SKM-1 (cell line): ENCODE data around the gene DGKD.

Experiments used
- DNase-seq: peaks from one replicate; lab custom pipeline; 2025; ENCODE audit not compliant: unreplicated experiment; lab: John Stamatoyannopoulos, UW

DGKD gene

DNA sequence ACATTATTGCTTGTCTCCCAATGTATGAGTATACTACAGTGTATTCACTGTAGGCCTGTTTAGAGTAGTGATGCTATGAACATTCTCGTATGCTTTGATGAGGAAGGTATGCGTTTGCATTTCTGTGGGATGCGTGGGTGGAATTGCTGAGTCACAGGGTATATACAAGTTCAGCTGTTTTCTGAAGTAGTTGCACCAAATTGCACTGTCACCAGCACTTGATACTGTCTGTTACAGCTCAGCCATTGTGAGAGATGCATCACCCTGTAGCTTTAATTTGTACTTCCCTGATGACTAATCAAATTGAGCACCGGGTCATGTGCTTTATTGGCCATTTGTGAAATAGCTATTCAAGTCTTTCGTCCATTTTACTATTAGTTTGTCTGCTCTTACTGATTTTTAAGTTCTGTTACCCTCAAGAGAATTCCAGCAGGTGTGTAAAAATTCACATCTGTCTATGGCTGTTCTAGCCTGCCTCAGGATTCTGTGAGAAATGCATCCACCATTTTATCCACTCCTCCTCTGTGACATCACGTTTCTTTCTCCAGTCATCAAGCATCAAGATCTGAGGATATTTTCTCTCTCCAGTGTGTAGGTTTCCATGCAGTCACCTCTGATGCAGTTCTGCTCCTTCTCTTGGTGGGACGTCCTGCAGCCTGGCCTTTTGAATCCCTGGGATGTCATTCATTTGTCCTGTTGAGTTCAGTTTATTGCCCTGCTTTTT lies 72.5 kb downstream of the DGKD start:
- DNase-seq = no peak

DNA sequence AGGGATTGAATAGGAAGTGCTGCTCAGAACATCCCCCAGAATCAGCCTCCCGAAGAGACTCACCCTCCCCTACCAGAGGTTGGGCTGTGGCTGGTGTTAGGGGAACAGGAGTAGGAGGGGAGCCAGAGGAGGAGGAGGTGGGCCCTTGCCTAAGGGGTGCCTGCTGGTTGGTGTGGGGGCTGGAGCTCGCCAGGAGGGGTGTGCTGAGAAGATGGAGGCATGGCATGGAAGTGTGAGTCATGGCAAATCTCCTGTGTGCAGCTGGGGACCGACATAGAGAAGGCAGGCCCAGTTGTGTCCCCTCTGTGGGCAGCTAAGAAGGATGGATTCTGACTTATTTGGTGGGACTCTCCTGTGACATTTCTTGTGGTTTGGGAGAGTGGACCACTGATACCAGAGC lies 73.7 kb downstream of the DGKD start:
- no peak for DNase-seq

DNA sequence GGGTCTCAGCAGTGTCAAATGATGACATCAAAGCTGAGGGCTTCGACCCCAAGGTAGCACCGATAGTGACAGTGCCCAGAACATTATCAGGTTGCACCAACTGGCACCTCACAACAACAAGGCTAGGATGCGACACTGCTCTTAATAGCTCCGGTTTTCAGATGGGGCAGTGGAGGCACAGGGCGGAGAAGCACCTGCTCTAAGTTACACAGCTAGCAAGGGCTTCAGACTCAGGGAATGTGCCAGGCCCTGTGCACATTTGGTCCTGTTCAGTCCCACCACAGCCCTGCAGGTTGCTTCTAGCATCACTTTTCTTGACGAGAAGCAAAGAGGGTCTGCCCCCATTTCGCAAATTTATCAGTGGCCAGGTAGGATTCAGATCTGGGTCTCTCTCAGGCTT lies 74.1 kb downstream of the DGKD start:
- no peak for DNase-seq

DNA sequence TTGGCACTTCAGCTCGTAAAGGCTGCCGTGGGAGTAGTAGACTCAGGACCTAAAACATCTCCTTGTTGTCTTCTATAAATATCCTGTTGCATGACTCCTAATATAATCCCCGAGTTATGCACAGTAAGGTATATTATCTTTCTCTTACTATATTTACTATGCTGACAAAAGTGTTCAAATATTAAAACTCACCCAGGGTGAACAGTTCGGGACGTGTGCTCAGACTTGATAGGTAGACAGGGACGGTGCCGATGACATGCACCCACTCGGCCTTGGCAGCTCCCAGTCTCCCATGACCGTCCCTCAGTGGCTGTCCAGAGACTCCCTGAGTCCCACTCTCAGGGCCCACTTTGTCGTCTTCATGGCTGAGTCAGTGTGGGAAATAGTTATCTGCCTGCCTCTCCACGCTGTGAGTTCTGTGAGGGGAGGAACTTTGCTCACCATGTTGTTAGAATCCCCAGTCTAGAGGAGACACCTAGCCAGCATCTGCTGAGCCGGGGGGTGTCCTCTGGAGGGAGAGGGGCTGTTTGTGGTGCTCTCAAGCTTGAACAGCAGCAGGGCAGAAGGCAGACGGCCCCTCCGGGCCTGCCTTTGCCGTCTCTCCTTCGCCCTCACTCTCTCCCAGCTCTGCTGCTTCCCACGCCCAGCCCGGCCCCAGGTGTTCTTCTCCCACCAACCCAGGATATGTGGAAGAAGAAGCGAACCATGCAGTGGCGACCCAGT lies 75.0 kb downstream of the DGKD start:
- no peak for DNase-seq

DNA sequence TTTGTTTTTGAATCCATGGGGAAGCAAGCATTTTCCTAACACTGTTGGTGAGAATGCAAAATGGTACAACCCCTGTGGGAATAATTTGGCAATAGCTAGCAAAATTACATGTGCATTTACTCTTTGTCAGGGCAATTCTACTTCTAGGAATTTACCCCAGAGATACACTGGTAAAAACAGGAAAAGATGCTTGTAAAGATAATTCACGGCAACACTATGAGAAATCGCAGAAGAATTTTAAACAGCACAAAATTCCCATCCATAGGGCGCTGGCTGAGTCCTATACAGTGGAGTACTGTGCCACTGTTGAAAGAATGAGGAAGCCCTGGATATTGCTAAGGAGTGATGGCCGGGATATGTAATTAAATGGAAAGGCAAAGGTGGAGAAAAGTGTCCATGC lies 75.8 kb downstream of the DGKD start:
- DNase-seq = no peak

DNA sequence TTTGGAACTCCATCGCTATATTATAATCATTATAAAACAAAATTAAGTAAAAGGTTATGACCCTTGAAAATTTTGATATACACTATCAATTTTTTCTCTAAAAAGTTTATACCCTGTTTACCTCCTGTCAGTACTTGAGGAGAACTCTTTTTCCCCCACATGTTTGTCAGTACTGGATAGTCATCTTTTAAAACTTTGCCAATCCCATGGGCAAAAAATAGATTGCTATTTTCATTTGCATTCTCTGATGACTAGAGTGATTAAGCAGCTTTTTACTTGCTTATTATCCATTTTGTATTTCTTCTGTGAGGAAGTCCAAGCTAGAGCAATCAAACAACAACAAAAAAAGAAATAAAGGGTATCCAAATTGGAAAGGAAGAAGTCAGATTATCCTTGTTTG lies 76.4 kb downstream of the DGKD start:
- DNase-seq = no peak

DNA sequence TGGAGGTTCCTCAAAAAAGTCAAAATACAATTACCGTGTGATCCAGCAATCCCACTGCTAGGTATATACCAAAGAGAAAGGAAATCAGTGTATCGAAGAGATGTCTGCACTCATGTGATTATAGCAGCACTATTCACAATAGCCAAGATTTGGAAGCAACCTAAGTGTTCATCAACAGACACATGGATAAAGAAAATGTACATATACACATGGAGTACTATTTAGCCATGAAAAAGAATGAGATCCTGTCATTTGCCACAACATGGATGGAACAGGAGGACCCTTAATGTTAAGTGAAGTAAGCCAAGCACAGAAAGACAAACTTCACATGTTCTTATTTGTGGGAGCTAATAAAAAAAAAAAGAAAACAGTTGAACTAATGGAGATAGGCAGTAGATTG lies 78.7 kb downstream of the DGKD start:
- DNase-seq = no peak

DNA sequence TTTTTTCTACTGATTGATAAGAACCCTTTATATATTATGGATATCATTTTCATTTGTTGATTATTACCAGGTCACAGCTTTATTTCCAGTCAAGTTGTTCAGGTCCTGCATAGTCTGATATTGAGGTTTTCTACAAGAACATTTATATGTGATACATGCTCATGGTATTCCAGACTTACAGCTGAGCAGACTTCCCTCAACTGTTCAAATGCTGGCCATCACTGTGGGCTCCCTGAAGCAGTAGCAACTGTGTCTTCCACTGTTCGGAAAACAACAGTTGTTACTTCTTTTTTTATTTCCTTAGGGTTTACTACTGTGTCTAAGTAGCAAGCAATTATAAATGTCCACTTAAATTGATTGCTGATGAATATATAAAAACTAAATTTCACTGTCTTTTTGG lies 79.5 kb downstream of the DGKD start:
- DNase-seq = no peak

DNA sequence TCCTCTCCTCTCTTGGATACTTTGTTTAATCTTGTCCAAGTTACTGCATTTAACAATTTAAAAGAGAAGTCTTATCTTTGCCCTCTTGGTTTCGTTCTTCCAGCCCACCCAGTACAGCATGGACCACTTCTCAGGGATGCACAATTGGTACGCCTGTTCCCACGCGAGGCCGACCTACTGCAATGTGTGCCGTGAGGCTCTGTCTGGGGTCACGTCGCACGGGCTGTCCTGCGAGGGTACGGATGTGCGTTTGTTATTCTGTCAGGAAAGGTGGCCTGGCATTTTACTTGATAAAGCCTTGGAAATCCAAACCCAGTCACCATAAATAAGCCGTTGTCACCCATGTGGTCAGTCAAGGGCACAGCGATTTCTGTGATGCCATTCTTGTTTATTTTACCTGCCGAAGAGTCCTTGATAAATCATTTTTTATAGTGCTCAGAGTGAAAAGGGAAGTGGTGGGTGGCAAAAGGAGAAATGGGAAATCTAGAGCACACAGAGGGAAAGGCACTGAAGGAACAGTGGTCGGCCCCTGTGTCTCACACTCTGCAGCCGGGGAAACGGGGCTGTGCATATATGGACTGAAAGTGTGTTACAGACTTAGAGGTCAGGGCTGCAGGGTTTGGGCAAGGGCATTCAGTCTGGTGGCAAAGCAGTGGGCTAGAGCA lies 80.5 kb downstream of the DGKD start:
- DNase-seq = no peak

DNA sequence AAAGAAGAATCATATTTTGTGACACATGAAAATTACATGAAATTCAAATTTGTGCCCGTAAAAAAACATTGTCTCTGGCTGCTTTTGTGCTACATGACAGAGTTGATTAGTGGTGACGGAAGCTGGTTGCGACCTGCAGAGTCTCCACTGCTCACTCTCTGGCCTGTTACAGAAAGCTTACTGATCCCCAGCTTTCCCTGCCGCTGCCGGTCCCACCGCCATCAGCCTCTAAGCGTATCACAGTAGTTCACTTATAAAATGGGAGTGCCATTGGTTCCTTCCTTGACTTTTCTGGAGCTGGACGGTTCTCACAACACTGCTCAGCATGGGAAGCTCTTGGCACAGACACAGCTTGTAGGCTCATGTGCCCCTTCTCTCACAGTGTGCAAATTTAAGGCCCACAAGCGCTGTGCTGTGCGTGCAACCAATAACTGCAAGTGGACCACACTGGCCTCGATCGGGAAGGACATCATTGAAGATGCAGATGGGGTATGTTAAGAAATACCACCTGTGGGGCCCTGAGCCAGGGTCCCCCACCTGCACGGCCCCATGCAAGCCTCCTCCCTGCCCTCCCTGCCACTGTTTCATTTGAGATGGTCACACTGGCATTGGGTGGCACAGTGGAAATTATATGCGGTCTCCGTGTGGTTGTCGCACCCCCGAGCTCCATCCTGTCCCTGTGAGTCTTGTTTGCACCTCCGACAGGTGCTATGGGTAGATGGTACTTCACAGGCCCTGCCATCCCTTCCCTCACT lies 81.3 kb downstream of the DGKD start:
- no peak for DNase-seq

DNA sequence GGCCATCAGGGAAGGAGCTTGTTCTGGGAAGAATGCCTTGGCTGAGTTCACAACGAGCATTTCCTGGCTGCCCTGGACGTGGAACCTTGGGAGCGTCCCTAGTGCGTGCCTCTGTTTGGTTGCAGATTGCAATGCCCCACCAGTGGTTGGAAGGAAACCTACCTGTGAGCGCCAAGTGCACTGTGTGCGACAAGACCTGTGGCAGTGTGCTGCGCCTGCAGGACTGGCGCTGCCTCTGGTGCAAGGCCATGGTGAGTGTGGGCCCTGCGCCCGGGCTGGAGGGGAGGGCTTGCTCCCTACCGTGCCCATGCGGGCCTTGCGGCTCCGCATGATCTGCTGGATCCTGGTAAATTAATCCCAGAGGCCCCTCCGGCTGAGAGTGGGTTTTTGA lies 81.9 kb downstream of the DGKD start:
- no peak for DNase-seq

DNA sequence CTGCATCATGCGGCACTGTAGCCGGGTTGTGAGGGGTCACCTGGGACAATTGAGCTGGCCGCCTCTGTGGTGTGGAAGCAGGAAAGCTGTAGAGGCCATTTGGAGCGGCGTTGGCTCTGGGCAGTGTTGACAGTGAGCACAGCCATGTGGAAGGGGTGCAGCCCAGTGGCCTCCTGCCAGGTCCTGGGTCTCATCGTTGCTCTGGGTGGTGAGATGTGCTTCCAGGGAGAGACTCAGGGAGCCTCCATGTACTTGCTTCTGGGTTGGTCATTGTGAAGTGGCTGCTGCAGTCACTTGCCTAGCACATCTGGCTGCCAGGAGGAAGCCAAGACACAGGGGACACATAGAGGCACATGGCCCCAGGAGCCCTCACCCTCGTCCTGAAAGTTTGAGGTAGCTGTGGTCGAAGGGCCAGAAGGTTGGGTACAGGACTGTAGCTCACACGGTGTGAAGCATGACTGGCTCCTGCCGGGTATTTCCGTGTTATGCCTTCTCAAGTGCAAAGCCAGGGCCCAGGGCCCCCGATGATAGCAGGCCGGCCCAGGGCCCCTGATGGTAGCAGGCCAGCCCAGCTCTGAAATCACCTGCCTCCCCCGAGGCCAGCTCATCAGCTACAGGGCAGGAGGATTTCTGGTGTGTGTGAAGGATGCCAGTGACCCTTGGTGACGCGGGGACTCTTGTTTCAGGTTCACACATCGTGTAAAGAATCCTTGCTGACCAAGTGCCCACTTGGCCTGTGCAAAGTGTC lies 82.6 kb downstream of the DGKD start:
- DNase-seq = no peak

DNA sequence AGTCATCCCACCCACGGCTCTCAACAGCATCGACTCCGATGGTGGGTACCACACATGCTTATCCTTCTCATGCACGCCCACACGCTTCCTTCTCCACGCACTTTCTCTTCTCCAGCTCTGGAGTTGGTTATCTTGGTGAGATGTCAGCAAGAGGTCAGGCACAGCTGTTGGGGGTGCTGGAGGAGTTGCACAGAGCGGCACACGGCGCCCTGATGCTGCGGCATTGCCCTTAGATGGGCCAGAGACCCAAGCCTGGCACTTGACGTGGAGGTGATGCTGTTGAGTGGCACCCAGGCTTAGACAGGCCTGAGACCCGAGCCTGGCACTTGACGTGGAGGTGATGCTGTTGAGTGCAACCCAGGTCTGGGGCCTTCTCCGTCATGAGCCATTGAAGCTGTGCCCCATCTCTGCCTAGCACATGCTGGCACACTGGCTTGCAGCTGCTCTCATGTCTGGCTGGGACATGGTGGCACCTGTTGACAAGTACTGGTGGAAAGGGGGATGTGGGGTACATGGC lies 83.2 kb downstream of the DGKD start:
- DNase-seq = no peak

DNA sequence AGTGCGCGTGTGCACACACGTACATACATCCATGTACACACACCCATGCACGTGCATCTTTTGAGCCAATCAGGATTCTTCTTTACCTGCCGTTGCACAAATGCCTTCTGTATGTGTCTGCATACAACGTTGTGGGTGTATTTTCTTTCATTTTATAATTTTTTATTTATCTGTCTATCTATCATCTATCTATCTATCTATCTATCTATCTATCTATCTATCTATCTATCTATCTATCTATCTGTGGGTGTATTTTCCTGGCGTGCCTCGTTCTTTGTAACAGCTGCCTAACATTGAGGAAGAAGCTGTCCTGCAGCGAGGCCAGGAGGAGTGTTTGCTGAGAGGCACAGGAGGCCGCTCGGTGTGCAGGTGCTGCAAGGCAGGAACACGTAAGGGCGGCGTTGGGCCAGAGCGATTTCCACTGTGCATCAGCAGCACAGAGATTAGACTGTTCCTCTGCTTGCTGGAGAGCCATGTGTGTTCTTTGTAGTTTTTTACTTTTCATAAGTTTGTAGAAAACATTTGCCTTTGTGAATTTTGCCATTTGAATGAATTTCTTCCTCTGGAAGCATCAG lies 84.4 kb downstream of the DGKD start:
- DNase-seq = no peak

DNA sequence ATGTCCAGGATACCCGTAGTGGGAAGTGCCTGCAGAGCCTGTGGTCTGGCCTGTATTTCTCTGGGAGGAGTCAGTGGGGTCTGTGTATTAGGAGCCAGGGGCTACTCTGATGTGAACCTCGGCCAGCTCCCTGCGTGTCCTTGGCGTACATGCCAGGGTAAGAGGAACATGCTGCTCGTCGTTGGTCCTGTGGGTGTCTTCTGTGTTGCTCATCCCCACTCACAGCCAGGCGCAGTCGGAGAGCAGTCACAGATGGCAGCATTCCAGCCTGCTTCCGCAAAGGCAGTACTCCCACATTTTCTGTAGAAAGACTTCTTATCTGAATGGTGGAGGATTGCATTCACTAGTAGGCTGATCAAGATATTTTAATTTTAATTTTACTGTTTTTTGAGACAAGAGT lies 84.9 kb downstream of the DGKD start:
- no peak for DNase-seq

DNA sequence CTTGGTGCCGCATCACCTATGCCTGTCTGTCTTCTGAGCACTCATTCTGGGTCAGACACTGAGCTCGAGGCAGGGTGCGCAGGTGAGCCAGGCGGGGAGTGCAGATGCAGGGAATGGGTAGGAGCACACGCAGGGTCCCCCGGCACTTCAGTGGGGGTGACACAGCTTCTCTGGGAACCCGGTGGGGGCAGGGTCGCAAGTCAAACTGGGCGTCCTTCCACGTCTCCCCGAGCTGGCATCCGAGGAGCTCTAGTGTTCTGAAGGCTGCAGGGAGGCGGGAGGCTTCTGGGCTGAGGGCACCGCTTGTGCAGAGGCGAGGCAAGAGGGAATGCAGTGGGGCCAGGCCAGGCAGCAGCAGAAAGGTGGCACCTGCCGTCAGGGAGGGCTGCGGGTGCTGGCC lies 86.0 kb downstream of the DGKD start:
- DNase-seq = no peak

DNA sequence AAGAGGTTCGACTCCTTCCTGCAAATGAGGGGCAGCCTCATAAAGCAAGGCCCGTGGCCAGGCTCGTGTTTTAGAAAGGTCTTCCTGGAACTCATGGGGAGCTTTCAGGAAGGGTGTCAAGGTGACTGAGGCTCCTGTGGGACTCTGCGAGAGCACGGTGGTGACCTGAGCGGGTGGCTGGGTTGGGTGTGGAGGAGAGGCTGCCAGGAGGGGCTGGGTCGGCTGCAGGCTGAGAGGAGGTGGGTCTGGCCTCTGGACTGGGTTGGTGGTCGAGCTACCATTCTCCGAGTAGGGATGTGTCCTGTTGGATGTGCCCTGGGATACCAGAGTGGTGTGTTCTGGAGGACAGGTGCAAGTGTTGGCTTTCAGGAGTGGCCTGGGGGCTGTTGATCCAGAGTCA lies 86.4 kb downstream of the DGKD start:
- DNase-seq = no peak

DNA sequence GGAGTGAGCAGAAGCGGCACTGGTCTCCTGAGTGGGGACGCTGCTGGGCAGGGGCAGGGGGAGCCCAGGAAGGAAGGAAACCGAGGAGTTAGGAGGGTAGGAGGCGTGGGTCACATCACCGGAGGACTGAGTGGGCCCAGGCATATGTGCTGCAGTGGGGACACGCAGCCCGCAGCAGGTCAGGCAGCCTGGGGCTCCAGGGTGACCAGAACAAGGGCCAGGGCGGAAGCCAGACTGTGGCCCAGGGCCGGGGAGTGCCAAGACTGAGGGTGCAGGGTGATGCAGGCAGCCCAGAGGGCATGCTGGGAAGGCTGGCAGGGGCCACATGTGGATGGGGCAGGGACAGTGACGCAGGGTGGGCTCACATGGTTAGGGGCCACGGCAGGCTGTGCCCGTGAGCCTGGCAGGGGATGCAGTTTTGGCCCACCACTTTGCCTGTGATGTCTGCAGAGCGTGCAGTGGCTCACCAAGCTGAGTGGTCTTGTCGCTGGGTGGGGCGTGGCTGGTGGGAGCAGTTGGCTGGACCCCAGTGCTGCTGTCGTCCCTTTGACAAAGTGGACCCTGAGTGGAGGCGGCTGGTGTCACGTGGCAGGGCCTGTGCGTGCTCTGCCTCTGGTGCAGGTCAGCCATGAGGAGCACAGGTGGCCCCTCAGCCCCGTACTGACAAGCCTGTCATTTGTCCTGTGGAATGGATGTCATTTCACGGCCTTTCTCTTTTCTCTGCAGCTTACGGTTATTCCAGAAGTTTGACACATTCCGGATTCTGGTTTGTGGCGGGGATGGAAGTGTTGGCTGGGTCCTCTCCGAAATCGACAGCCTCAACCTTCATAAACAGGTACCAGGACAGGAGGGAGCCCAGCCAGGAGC lies 87.1 kb downstream of the DGKD start:
- DNase-seq = no peak

DNA sequence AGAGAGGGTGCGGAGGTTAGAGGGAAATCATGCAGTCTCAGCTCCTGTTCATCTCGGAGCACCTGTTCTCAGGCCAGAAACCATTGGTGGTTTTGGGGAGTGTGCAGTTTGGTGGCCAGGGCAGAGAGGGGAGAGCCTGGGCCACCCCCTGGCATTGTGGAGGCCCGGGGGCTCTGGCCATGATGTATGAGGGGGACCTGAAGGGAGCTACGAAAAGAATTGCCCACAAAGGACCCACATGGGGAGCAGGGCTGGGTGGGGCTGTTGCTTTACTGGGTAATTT lies 87.7 kb downstream of the DGKD start:
- no peak for DNase-seq
